Spleen (tissue), 11 donors: ENCODE measurements around the gene KIF25. TPM values are rescaled to one million over a fixed set of nuclear protein-coding genes. Genes with fewer than 3 reads are reported as not detected.
"Not testable (repeated sequence)": the region's sequence is repeated elsewhere in the genome, so short reads cannot be mapped to it uniquely, and the experiment has no call there.

Experiments used
- DNase-seq: peaks from one replicate; pipeline ENCODE4 v3.0.0-alpha.2; 2020
- H3K27ac ChIP-seq, 8 donors: fragments of 200-600 bp; sonication (generic) in 7 of 8; 1 replicate in 4 of 8; 2 replicates in 4 of 8; pipeline versions ENCODE4 v1.5.0 to v1.8.0; 2016 to 2021; ENCODE audit warnings: inconsistent platforms in 4 of 8, mild to moderate bottlenecking in 4 of 8, moderate library complexity in 1 of 8
- H3K27me3 ChIP-seq, 7 donors: fragments of 200-600 bp; sonication (generic) in 6 of 7; replicated peaks in 1 of 7; 1 replicate in 4 of 7; 2 replicates in 3 of 7; pipeline versions ENCODE4 v1.5.0 to v1.8.0; 2016 to 2021; ENCODE audit warnings: inconsistent platforms in 3 of 7, mild to moderate bottlenecking in 1 of 7
- H3K36me3 ChIP-seq, 6 donors: fragments of 200-600 bp; sonication (generic) in 5 of 6; 1 replicate in 4 of 6; 2 replicates in 2 of 6; pipeline versions ENCODE4 v1.5.0 to v1.8.0; 2016 to 2021; ENCODE audit warnings: inconsistent platforms in 2 of 6
- H3K4me1 ChIP-seq, 6 donors: fragments of 200-600 bp; sonication (generic) in 5 of 6; 1 replicate in 3 of 6; 2 replicates in 3 of 6; pipeline versions ENCODE4 v1.5.0 to v1.8.0; 2016 to 2021; ENCODE audit warnings: inconsistent platforms in 3 of 6
- H3K4me3 ChIP-seq, 8 donors: fragments of 200-600 bp; sonication (generic) in 7 of 8; 1 replicate in 4 of 8; 2 replicates in 4 of 8; pipeline versions ENCODE4 v1.5.0 to v1.8.0; 2016 to 2021; ENCODE audit warnings: inconsistent platforms in 4 of 8, mild to moderate bottlenecking in 4 of 8, moderate library complexity in 2 of 8
- H3K9me3 ChIP-seq, 8 donors: fragments of 200-600 bp; sonication (generic) in 7 of 8; 1 replicate in 4 of 8; 2 replicates in 4 of 8; pipeline versions ENCODE4 v1.5.0 to v1.8.0; 2016 to 2021; ENCODE audit warnings: inconsistent platforms in 4 of 8
- POLR2A ChIP-seq, 3 donors: fragments of 450-650 bp; IDR thresholded peaks; one replicate each; pipeline ENCODE4 v1.5.1; 2017; ENCODE audit warnings: antibody characterized with exemption in 3 of 3, mild to moderate bottlenecking in 1 of 3
- POLR2AphosphoS5 ChIP-seq, 3 donors: sonication (generic); formaldehyde crosslinking; IDR thresholded peaks; one replicate each; pipeline ENCODE4 v1.5.1; 2017; ENCODE audit warnings: antibody characterized with exemption in 3 of 3
- WGBS, 5 donors: extraction: QIAGEN DNeasy Blood & Tissue Kit in 3 of 5; methylation state at CpG; one replicate each; pipeline versions ENCODE4 v1.1.5 to v1.1.7; 2013 to 2018; 5-methylcytosine and 5-hydroxymethylcytosine counted together
- intact Hi-C: fragments of 100-400 bp; cut with DNase I; formaldehyde crosslinking; loops from one replicate; pipeline ENCODE4 v1.15.0; 2023; ENCODE audit warnings: low total_unique reads
- polyA plus RNA-seq, 3 donors: library from polyadenylated mRNA; stranded (reverse); fragments of 200-250 nt; gene quantifications; one replicate each; pipeline ENCODE4 v1.2.1, GENCODE V29; 2013
- total RNA-seq, 7 donors: library from RNA; depleted of rRNA in 3 of 7; stranded (reverse); fragments of >200 nt in 3 of 7; fragmentation: NEBNext Ultra II Directional in 4 of 7; extraction: Animal tissue kit (Norgen Biotek cat#: 25700) in 4 of 7; gene quantifications; one replicate each; pipeline versions ENCODE4 v1.1.0 to v1.2.1, GENCODE V29; 2016 to 2021
- TF ChIP-seq, protein P1 (sequence below), 11 experiments: fragments of 200-600 bp in 7 of 11; fragments of 450-650 bp in 4 of 11; sonication (generic) in 4 of 11; IDR thresholded peaks in 8 of 11; conservative IDR thresholded peaks in 3 of 11; 1 replicate in 7 of 11; 2 replicates in 4 of 11; pipeline versions ENCODE4 v1.4.0 to v1.8.0; 2016 to 2021; ENCODE audit warnings: antibody characterized with exemption in 11 of 11, inconsistent platforms in 4 of 11, mild to moderate bottlenecking in 1 of 11
- donor health status: healthy with polysubstance abuse.
- donor health status: DM: no; HTN: no; CAD: no; lungs with moderate emphysema.
- donor health status: DM: no; HTN: no; CAD: no.
- donor health status: Bipolar disorder and iron deficiency.
- donor health status: healthy.
- donor health status: DM: no; HTN: no; CAD: no.
- donor health status: DM: yes; HTN: yes; CAD: no.

The KIF25 gene
- total and polyA plus RNA-seq, 10 donors, result 0.32 to 1.7 (median 0.49) TPM; not detected in 3

DNA sequence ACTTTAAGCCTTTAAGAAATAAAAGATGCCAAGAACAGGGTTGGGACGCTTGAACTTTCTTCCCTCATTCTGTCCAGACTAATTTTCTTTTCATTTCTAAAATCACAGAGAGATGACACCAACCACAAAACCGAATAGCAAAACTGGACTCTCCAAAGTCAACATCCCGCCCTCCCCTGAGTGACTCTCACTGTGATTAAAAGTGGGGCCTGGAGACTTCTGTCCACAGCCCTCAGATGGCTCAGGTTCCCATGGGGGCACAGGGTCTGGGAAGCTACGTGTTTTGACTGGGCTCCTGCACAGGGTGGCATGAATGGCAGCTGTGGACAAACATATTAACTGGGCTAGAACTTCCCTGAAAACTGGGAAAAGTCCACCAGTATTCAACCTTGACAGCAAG, 75.3 kb downstream of the KIF25 start:
- no peaks in the 10 kb centered on the region for H3K27me3 ChIP-seq
- 71 to 83% (median 80%) methylated on average over 4 of the region's 4 CpGs for WGBS, 5 donors
- intact Hi-C loops, result no loop called here
- TF ChIP-seq POLR2AphosphoS5 (IDR thresholded peaks at IDR 0.05) (no peak), POLR2A (IDR thresholded peaks at IDR 0.05) (no peak)
- TF ChIP-seq, protein P1, sequence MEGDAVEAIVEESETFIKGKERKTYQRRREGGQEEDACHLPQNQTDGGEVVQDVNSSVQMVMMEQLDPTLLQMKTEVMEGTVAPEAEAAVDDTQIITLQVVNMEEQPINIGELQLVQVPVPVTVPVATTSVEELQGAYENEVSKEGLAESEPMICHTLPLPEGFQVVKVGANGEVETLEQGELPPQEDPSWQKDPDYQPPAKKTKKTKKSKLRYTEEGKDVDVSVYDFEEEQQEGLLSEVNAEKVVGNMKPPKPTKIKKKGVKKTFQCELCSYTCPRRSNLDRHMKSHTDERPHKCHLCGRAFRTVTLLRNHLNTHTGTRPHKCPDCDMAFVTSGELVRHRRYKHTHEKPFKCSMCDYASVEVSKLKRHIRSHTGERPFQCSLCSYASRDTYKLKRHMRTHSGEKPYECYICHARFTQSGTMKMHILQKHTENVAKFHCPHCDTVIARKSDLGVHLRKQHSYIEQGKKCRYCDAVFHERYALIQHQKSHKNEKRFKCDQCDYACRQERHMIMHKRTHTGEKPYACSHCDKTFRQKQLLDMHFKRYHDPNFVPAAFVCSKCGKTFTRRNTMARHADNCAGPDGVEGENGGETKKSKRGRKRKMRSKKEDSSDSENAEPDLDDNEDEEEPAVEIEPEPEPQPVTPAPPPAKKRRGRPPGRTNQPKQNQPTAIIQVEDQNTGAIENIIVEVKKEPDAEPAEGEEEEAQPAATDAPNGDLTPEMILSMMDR (IDR thresholded peaks at IDR 0.05 in 8 of 11, conservative IDR thresholded peaks at IDR 0.05 in 3 of 11), result no peak
- H3K4me3 ChIP-seq, result no peak overlapping the region
- H3K4me1 ChIP-seq, result no peaks in the 10 kb centered on the region
- no peak for DNase-seq
- no peaks in the 10 kb centered on the region for H3K36me3 ChIP-seq
- no peak overlapping the region for H3K27ac ChIP-seq
- no peaks in the 10 kb centered on the region for H3K9me3 ChIP-seq

DNA sequence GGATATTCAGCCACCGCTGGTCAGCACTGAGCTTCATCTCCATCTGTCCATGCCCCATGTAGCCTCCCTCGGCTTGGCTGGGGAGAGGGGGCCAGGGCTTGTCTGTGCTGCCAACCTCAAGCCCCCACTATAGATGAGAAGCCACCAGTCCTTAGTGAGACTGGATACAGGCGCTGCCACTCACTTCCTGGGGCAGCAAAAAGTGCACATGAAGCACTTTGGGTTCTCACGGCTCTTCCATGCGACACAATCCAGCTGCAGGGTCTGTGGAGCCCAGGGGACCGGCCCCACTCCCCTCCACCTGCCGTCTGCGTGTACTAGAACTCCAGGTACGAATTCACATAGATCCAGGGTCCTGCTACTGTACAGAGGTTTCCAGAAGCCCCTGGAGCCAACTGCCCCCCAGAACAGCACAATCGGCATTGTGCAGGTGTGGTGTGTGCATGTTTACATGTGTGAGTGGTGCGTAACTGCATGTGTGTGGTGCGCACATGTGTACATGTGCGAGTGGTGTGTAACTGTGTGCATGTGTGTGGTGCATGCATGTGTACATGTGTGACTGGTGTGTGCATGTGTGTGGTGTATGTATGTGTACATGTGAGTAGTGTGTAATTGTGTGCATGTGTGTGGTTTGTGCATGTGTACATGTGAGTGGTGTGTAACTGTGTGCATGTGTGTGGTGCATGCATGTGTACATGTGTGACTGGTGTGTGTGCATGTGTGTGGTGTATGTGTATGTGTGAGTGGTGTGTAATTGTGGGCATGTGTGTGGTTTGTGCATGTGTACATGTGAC, 76.7 kb downstream of the KIF25 start:
- H3K27me3 ChIP-seq, result no peaks in the 10 kb centered on the region
- no peak overlapping the region for H3K4me3 ChIP-seq
- TF ChIP-seq POLR2A (IDR thresholded peaks at IDR 0.05), result no peak
- TF ChIP-seq POLR2AphosphoS5 (IDR thresholded peaks at IDR 0.05), result no peak
- TF ChIP-seq, protein P1 (IDR thresholded peaks at IDR 0.05 in 8 of 11, conservative IDR thresholded peaks at IDR 0.05 in 3 of 11), result no peak
- WGBS, 5 donors, result 70 to 82% (median 81%) methylated on average over 12 to 13 of the region's 13 CpGs
- no peak overlapping the region for H3K27ac ChIP-seq
- H3K4me1 ChIP-seq, result peaks cover 0 to 11% (median 0%) of the 10 kb centered on the region in 6 donors
- no peak for DNase-seq
- intact Hi-C loops, result no loop called here
- no peaks in the 10 kb centered on the region for H3K36me3 ChIP-seq
- H3K9me3 ChIP-seq, result no peaks in the 10 kb centered on the region

DNA sequence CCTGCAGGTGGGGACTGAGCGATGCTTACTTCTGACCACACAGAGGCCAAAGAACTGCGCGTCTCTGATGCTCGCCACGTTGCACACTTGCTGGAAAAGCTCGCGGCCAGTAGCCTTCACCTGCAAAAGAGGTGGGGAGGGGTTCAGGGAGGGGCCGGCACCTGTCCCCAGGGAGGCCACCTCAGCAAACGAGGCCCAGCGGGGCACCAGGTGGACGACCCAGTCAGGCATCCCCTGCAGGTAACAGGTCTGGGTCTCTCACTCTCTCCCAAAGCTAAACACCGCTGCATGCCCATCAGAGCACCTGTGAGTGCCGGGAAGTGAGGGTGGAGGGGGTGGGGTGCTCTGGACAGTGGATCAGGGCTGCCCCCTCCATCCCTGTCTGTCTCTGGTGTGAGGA, 77.7 kb downstream of the KIF25 start:
- H3K4me3 ChIP-seq, result no peak overlapping the region
- intact Hi-C loops, result no loop called here
- H3K4me1 ChIP-seq, result peaks cover 0 to 22% (median 6%) of the 10 kb centered on the region in 6 donors
- no peak for DNase-seq
- H3K9me3 ChIP-seq, result no peaks in the 10 kb centered on the region
- no peaks in the 10 kb centered on the region for H3K36me3 ChIP-seq
- TF ChIP-seq POLR2AphosphoS5 (IDR thresholded peaks at IDR 0.05) (no peak), POLR2A (IDR thresholded peaks at IDR 0.05) (no peak)
- TF ChIP-seq, protein P1 (IDR thresholded peaks at IDR 0.05 in 8 of 11, conservative IDR thresholded peaks at IDR 0.05 in 3 of 11), result no peak
- no peak overlapping the region for H3K27ac ChIP-seq
- no peaks in the 10 kb centered on the region for H3K27me3 ChIP-seq
- 89 to 93% (median 91%) methylated on average over 10 to 13 of the region's 13 CpGs for WGBS, 5 donors

DNA sequence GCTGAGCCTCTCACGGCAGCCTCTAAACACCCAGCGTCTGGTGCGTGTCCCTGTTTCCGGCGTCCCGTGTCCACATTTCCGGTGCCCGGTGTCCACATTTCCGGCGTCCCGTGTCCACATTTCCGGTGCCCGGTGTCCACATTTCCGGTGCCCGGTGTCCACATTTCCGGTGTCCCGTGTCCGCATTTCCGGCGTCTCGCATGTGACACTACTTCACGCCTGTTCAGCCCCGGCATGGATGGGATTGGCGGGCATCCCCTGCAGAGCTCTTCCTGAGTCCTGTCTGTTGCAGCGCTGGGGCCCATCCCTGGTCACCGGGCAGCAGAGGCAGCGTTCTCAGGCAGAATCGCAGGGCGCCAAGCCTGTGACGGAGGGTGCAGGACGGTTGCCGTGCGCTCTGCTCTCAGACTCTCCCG, 78.3 kb downstream of the KIF25 start:
- Histone ChIP-seq H3K4me1 (peaks cover 0 to 25% (median 7%) of the 10 kb centered on the region in 6 donors), H3K27me3 (no peaks in the 10 kb centered on the region), H3K27ac (no peak overlapping the region), H3K4me3 (no peak overlapping the region), H3K36me3 (no peaks in the 10 kb centered on the region), H3K9me3 (no peaks in the 10 kb centered on the region)
- 89 to 95% (median 92%) methylated on average over 24 to 34 of the region's 34 CpGs for WGBS, 5 donors
- no peak for DNase-seq
- intact Hi-C loops, result no loop called here
- TF ChIP-seq POLR2A (IDR thresholded peaks at IDR 0.05), result no peak
- TF ChIP-seq, protein P1 (IDR thresholded peaks at IDR 0.05 in 8 of 11, conservative IDR thresholded peaks at IDR 0.05 in 3 of 11), result no peak
- no peak for TF ChIP-seq POLR2AphosphoS5 (IDR thresholded peaks at IDR 0.05)

DNA sequence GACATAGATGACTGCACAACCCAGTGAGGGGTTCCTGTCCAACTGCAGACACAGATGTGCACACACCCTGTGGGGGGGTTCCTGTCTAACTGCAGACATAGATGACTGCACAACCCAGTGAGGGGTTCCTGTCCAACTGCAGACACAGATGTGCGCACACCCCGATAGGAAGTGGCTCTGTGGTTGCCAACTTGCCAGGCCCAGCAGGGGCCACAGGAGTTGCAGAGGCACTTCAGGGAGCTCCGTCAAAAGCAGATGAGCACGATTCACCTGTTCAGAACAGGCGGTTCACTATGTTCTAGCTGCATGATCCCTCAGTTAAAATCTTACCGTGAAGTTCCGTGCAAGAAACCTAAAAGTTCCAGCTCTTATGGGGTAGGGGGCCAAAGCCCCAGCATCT, 79.9 kb downstream of the KIF25 start:
- WGBS, 5 donors, result 76 to 96% (median 80%) methylated on average over 5 to 7 of the region's 7 CpGs
- peaks cover 0 to 25% (median 7%) of the 10 kb centered on the region in 6 donors for H3K4me1 ChIP-seq
- intact Hi-C loops, H3K27me3 ChIP-seq, H3K9me3 ChIP-seq, DNase-seq, H3K4me3 ChIP-seq, H3K36me3 ChIP-seq, H3K27ac ChIP-seq: not testable (repeated sequence)
